Measurements from ENCODE around the gene TENM3.

- TF ChIP-seq ZNF18 (tag by site-specific recombination; IDR thresholded peaks at IDR 0.05) = no peak
- TF ChIP-seq, protein P1, sequence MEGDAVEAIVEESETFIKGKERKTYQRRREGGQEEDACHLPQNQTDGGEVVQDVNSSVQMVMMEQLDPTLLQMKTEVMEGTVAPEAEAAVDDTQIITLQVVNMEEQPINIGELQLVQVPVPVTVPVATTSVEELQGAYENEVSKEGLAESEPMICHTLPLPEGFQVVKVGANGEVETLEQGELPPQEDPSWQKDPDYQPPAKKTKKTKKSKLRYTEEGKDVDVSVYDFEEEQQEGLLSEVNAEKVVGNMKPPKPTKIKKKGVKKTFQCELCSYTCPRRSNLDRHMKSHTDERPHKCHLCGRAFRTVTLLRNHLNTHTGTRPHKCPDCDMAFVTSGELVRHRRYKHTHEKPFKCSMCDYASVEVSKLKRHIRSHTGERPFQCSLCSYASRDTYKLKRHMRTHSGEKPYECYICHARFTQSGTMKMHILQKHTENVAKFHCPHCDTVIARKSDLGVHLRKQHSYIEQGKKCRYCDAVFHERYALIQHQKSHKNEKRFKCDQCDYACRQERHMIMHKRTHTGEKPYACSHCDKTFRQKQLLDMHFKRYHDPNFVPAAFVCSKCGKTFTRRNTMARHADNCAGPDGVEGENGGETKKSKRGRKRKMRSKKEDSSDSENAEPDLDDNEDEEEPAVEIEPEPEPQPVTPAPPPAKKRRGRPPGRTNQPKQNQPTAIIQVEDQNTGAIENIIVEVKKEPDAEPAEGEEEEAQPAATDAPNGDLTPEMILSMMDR (tag by site-specific recombination; IDR thresholded peaks at IDR 0.05) = no peak
- no peak for TF ChIP-seq TCF7L2 (IDR thresholded peaks at IDR 0.05; ENCODE audit: borderline replicate concordance, low read depth, low read length)
- TF ChIP-seq, protein P2, sequence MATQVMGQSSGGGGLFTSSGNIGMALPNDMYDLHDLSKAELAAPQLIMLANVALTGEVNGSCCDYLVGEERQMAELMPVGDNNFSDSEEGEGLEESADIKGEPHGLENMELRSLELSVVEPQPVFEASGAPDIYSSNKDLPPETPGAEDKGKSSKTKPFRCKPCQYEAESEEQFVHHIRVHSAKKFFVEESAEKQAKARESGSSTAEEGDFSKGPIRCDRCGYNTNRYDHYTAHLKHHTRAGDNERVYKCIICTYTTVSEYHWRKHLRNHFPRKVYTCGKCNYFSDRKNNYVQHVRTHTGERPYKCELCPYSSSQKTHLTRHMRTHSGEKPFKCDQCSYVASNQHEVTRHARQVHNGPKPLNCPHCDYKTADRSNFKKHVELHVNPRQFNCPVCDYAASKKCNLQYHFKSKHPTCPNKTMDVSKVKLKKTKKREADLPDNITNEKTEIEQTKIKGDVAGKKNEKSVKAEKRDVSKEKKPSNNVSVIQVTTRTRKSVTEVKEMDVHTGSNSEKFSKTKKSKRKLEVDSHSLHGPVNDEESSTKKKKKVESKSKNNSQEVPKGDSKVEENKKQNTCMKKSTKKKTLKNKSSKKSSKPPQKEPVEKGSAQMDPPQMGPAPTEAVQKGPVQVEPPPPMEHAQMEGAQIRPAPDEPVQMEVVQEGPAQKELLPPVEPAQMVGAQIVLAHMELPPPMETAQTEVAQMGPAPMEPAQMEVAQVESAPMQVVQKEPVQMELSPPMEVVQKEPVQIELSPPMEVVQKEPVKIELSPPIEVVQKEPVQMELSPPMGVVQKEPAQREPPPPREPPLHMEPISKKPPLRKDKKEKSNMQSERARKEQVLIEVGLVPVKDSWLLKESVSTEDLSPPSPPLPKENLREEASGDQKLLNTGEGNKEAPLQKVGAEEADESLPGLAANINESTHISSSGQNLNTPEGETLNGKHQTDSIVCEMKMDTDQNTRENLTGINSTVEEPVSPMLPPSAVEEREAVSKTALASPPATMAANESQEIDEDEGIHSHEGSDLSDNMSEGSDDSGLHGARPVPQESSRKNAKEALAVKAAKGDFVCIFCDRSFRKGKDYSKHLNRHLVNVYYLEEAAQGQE (tag by site-specific recombination; IDR thresholded peaks at IDR 0.05) = no peak
- TF ChIP-seq, protein P3, sequence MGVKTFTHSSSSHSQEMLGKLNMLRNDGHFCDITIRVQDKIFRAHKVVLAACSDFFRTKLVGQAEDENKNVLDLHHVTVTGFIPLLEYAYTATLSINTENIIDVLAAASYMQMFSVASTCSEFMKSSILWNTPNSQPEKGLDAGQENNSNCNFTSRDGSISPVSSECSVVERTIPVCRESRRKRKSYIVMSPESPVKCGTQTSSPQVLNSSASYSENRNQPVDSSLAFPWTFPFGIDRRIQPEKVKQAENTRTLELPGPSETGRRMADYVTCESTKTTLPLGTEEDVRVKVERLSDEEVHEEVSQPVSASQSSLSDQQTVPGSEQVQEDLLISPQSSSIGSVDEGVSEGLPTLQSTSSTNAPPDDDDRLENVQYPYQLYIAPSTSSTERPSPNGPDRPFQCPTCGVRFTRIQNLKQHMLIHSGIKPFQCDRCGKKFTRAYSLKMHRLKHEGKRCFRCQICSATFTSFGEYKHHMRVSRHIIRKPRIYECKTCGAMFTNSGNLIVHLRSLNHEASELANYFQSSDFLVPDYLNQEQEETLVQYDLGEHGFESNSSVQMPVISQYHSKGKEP (tag by site-specific recombination; IDR thresholded peaks at IDR 0.05) = no peak
- TF ChIP-seq ZNF24 (tag by site-specific recombination; IDR thresholded peaks at IDR 0.05) = no peak
These were observed 313.4 kb downstream of the TENM3 start for GRCh38 chr4:182556580-182556979.
